ENCODE results near the gene DELE1.

Gene DELE1

GRCh38 chr5:141923448-141924313, at the start of gene DELE1:
DELE1 (plus strand) TSS chr5:141923871; CDS start chr5:141923942, 71 bp downstream.
- ATAC-seq (replicated peaks), result peak; percentile 94 to 96
- Mint-ChIP-seq H3K36me3 (peaks cover 29 to 35% of the 10 kb centered on the region in 2 donors), H3K27ac (peak within 1 kb of the TSS; percentile 97), H3K4me3 (peak within 1 kb of the TSS; percentile 88 to 95), H3K9me3 (peaks cover 0 to 1% of the 10 kb centered on the region in 2 donors), H3K4me1 (peaks cover 18 to 34% of the 10 kb centered on the region in 2 donors), H3K27me3 (no peaks in the 10 kb centered on the region)
- peak; percentile 90 for DNase-seq

- Mint-ChIP-seq H3K4me1 (peaks cover 15 to 18% of the 10 kb centered on the region in 2 donors), H3K27ac (no peak overlapping the region), H3K4me3 (no peak overlapping the region), H3K36me3 (peaks cover 0 to 3% of the 10 kb centered on the region in 2 donors), H3K27me3 (peaks cover 66 to 85% of the 10 kb centered on the region in 2 donors), H3K9me3 (no peaks in the 10 kb centered on the region)
- ATAC-seq (replicated peaks), result no peak
- no peak for DNase-seq
Measured at GRCh38 chr5:141873933-141874261, 49.8 kb upstream of the DELE1 start.

- no peak for ATAC-seq (replicated peaks)
- peaks cover 69 to 85% of the 10 kb centered on the region in 2 donors for H3K27me3 Mint-ChIP-seq
- no peak for DNase-seq
- H3K4me1 Mint-ChIP-seq, result peaks cover 19 to 24% of the 10 kb centered on the region in 2 donors
- no peak overlapping the region for H3K4me3 Mint-ChIP-seq
- H3K36me3 Mint-ChIP-seq, result peaks cover 0 to 3% of the 10 kb centered on the region in 2 donors
- no peak overlapping the region for H3K27ac Mint-ChIP-seq
- H3K9me3 Mint-ChIP-seq, result no peaks in the 10 kb centered on the region
Measured at GRCh38 chr5:141874262-141874964, 49.3 kb upstream of the DELE1 start.

- Mint-ChIP-seq H3K4me1 (peaks cover 21 to 27% of the 10 kb centered on the region in 2 donors), H3K27me3 (peaks cover 68 to 85% of the 10 kb centered on the region in 2 donors), H3K9me3 (no peaks in the 10 kb centered on the region), H3K4me3 (no peak overlapping the region), H3K36me3 (peaks cover 0 to 3% of the 10 kb centered on the region in 2 donors), H3K27ac (no peak overlapping the region)
- no peak for DNase-seq
- ATAC-seq (replicated peaks), result no peak
Measured at GRCh38 chr5:141875022-141875740, 48.5 kb upstream of the DELE1 start.

- Mint-ChIP-seq H3K4me3 (no peak overlapping the region), H3K36me3 (peaks cover 0 to 3% of the 10 kb centered on the region in 2 donors), H3K27me3 (peaks cover 68 to 85% of the 10 kb centered on the region in 2 donors), H3K9me3 (no peaks in the 10 kb centered on the region), H3K27ac (no peak overlapping the region), H3K4me1 (peaks cover 21 to 27% of the 10 kb centered on the region in 2 donors)
- DNase-seq (no peak), ATAC-seq (replicated peaks) (no peak)
Measured at GRCh38 chr5:141875795-141876627, 47.7 kb upstream of the DELE1 start.

GRCh38 chr5:141876628-141877355, 46.9 kb upstream of the DELE1 start:
- Mint-ChIP-seq H3K27ac (peak overlapping the region; percentile 38), H3K27me3 (peaks cover 74 to 87% of the 10 kb centered on the region in 2 donors), H3K4me1 (peaks cover 21 to 27% of the 10 kb centered on the region in 2 donors), H3K4me3 (peak overlapping the region; percentile 60 to 73), H3K9me3 (no peaks in the 10 kb centered on the region), H3K36me3 (peaks cover 0 to 3% of the 10 kb centered on the region in 2 donors)
- no peak for DNase-seq
- ATAC-seq (replicated peaks), result no peak

GRCh38 chr5:141877356-141878185, 46.1 kb upstream of the DELE1 start:
- Mint-ChIP-seq H3K36me3 (peaks cover 0 to 3% of the 10 kb centered on the region in 2 donors), H3K9me3 (no peaks in the 10 kb centered on the region), H3K27ac (peak overlapping the region; percentile 38), H3K27me3 (peaks cover 75 to 87% of the 10 kb centered on the region in 2 donors), H3K4me3 (peak overlapping the region; percentile 60 to 73), H3K4me1 (peaks cover 21 to 30% of the 10 kb centered on the region in 2 donors)
- no peak for DNase-seq
- no peak for ATAC-seq (replicated peaks)

- H3K4me1 Mint-ChIP-seq, result peaks cover 21 to 32% of the 10 kb centered on the region in 2 donors
- peak within 1 kb of the TSS; percentile 38 for H3K27ac Mint-ChIP-seq
- H3K9me3 Mint-ChIP-seq, result no peaks in the 10 kb centered on the region
- peaks cover 75 to 88% of the 10 kb centered on the region in 2 donors for H3K27me3 Mint-ChIP-seq
- H3K36me3 Mint-ChIP-seq, result peaks cover 0 to 3% of the 10 kb centered on the region in 2 donors
- peak within 1 kb of the TSS; percentile 70 to 73 for H3K4me3 Mint-ChIP-seq
- DNase-seq (no peak), ATAC-seq (replicated peaks) (peak; percentile 12 to 20)
Measured at GRCh38 chr5:141878186-141878710, 45.4 kb upstream of the DELE1 start, which contains the start of gene PCDH1. PCDH1 (minus strand) TSS chr5:141878410; CDS start chr5:141878262, 148 bp downstream.

- no peaks in the 10 kb centered on the region for H3K36me3 Mint-ChIP-seq
- H3K4me1 Mint-ChIP-seq, result peaks cover 23 to 35% of the 10 kb centered on the region in 2 donors
Measured at GRCh38 chr5:141878711-141879425, 44.8 kb upstream of the DELE1 start.

GRCh38 chr5:141879426-141879759, 44.3 kb upstream of the DELE1 start:
- DNase-seq (no peak), ATAC-seq (replicated peaks) (no peak)
- Mint-ChIP-seq H3K9me3 (no peaks in the 10 kb centered on the region), H3K27ac (peak overlapping the region; percentile 44), H3K36me3 (no peaks in the 10 kb centered on the region), H3K27me3 (peaks cover 71 to 87% of the 10 kb centered on the region in 2 donors), H3K4me3 (peak overlapping the region; percentile 69 to 70), H3K4me1 (peaks cover 24 to 37% of the 10 kb centered on the region in 2 donors)

More at GRCh38 chr5:141878711-141879425, 44.8 kb upstream of the DELE1 start:
- no peaks in the 10 kb centered on the region for H3K9me3 Mint-ChIP-seq
- peak overlapping the region; percentile 69 to 70 for H3K4me3 Mint-ChIP-seq
- peak overlapping the region; percentile 0 for H3K27ac Mint-ChIP-seq
- DNase-seq (peak; percentile 74), ATAC-seq (replicated peaks) (peak; percentile 91)
- H3K27me3 Mint-ChIP-seq, result peaks cover 73 to 87% of the 10 kb centered on the region in 2 donors

- Mint-ChIP-seq H3K27ac (no peak overlapping the region), H3K9me3 (no peaks in the 10 kb centered on the region), H3K36me3 (no peaks in the 10 kb centered on the region), H3K27me3 (peaks cover 71 to 87% of the 10 kb centered on the region in 2 donors), H3K4me3 (no peak overlapping the region), H3K4me1 (peaks cover 24 to 37% of the 10 kb centered on the region in 2 donors)
- DNase-seq (no peak), ATAC-seq (replicated peaks) (no peak)
Measured at GRCh38 chr5:141879941-141880738, 43.5 kb upstream of the DELE1 start.
